NCI-H1417 treated with DMSO at 0.1 percent for 48 hours (cell line): Measurements from ENCODE around the gene CLCN1.
"Not testable (repeated sequence)": the region's sequence is repeated elsewhere in the genome, so short reads cannot be mapped to it uniquely, and the experiment has no call there.

Source experiments
- DNase-seq: peaks from one replicate; lab custom pipeline; 2025; lab: John Stamatoyannopoulos, UW

The CLCN1 gene

GRCh38 chr7:143384661-143385631 lies 69.0 kb downstream of the CLCN1 start:
- no peak for DNase-seq

DNA sequence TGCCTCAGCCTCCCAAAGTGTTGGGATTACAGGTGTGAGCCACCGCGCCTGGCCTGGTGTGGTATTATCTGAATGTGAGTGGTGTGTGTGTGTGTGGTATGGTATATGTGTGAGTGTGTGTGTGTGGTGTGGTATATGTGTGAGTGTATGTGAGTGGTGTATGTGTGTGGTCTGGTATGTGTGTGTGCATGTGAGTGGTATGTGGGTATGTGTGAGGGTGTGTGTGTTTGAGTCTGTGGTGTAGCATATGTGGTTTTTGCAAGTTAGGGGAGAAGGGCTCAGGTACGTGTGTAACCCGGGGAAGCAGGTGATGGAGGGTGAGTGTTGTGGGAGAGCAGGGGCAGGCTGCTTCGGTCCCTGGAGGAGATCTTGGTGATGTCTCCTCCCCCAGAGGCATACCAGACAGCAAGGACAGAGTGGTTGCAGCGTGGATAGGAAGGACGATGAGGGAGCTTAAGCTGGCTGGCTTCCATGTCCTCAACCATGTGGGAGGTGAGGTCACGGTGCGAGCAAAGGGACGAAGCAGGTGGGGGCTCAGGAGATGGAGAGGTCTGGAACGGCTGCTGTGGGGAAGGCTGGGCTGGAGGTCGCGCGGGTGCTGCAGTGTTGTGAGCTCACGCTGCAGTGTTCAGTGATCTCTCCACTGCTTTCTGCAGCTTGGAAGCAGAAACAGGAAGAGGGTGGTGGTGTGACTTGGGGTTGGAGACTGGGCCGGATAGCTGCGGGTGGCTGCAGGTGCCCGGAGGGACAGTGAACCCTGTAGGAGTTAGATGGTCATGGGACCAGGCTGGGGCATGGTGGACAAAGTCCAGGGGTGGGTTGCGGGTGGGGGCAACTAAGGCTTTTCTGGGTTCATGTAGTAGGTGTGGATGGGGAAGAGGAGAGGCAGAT lies 70.2 kb downstream of the CLCN1 start:
- DNase-seq, result no peak

- no peak for DNase-seq
These were observed 71.5 kb downstream of the CLCN1 start for GRCh38 chr7:143387156-143387975.

GRCh38 chr7:143388051-143388450 lies 72.1 kb downstream of the CLCN1 start:
- DNase-seq, result no peak

- no peak for DNase-seq
These were observed 72.7 kb downstream of the CLCN1 start for GRCh38 chr7:143388491-143389101.

GRCh38 chr7:143389316-143390103 lies 73.6 kb downstream of the CLCN1 start:
- no peak for DNase-seq

DNA sequence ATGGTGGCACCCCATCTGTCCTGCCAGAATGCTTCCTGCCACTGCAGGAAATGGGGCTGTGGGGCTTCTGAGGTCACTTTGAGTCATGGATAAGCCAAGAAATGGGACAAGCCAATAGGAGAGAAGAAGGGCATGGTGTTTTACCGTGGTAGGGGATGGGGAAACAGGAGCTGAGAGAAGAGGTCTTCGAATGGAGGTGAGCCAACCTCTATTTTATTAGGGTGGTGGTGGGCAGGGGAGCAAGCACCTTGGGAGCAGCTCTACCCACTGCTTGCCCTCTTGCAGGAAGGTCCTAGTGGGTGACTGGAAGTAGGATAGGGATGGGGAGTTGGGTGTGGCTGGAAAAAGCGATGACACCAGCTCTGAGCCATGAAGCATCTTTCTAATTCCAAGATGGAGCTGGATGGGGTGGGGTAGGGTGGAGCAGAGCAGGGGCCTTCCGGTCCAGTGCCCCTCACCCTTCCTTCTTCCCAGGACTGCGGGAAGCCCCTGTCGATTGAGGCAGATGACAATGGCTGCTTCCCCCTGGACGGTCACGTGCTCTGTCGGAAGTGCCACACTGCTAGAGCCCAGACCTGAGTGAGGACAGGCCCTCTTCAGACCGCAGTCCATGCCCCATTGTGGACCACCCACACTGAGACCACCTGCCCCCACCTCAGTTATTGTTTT lies 74.3 kb downstream of the CLCN1 start:
- DNase-seq, result no peak

DNA sequence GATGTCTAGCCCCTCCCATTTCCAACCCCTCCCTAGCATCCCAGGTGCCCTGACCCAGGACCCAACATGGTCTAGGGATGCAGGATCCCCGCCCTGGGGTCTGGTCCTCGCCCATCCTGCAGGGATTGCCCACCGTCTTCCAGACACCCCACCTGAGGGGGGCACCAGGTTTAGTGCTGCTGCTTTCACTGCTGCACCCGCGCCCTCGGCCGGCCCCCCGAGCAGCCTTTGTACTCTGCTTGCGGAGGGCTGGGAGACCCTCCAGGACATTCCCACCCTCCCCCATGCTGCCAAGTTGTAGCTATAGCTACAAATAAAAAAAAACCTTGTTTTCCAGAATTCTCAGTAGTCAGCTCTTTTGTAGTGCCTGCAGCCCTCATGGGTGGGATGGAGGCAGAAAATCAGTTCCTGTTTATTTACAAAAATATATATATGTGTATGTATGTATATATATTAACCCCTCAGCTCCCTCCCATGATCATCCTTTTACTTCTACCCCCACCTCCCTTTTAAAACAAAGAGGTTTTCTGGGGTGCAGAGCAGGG lies 74.9 kb downstream of the CLCN1 start:
- no peak for DNase-seq

- DNase-seq, result no peak
These were observed 75.8 kb downstream of the CLCN1 start for GRCh38 chr7:143391462-143392404.

DNA sequence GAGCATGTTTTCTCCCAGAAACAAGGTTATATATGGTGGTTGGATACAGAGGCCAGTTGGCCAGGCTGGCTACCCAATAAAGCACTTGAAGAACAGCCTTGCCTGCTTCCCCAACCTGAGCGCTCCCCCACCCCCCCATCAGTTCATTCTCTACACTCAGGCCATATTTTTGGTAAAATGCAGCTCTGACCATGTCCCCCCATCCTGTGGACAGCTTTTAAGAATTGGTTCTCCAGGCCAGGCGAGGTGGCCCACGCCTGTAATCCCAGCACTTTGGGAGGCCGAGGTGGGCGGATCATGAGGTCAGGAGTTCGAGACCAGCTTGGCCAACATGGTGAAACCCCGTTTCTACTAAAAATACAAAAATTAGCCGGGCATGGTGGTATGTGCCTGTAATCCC lies 76.5 kb downstream of the CLCN1 start:
- DNase-seq, result not testable (repeated sequence)

GRCh38 chr7:143392875-143393266 lies 77.0 kb downstream of the CLCN1 start:
- no peak for DNase-seq

GRCh38 chr7:143393267-143394041 lies 77.5 kb downstream of the CLCN1 start:
- no peak for DNase-seq

DNA sequence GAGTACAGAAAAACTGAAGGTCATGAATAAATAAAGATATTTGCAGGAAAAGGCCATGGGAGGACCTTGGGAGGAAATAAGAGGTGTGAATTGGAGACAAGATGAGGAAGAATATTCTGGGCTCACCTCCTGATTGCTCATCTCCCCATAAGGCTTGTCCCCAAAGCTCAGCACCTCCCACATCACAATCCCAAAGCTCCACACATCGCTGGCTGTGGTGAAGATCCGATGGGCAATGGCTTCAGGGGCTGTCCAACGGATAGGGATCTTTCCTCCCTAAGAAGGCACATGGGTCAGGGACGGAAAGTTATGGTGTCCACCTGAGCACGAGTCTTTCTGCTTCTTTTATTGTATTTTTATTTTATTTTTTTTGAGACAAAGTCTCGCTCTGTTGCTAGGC lies 78.2 kb downstream of the CLCN1 start:
- no peak for DNase-seq

- no peak for DNase-seq
These were observed 78.9 kb downstream of the CLCN1 start for GRCh38 chr7:143394777-143395176.

DNA sequence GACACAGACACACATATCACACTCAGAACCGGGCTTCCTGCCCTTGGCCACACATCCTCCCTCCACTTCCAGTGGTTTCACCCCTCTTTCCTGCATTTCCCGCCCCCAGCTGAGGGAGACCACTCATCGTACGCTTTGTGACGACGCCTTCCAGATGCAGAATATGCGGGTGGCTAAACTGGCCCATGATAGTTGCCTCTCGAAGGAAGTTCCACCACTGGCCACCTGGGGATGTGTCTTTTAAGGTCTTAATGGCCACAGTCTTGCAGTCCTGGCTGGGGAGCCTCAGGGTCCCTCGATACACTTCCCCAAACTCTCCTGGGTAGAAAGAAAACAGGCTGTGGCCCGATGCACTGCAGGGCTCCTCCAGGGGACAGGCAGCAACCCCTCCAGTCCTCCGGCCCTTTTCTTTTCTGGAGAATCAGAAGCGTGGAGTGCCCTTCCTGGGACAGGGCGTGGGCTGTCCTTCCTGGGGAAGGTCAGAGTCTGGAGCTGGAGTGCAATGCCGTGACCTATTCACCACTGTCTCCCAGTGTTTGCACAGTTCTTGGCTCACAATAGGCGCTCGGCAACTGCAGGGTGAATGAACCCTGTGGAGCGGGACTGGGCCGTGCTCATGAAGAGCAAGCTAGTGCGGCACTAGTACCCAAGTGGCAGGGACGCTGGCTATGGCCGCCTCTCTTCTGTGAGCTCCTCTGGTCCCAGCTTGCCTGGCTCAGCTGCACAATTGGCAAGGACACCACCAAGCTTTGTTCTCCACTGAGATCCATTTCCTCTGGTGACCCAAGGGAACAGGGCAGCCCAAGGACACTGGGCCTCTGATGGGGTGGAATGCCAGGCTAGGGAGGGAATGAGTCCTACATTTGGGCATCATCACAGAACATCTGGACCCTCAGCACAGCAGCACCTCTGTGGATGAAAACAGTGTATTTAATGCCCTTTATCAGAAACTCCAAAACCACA lies 79.6 kb downstream of the CLCN1 start:
- DNase-seq, result no peak

GRCh38 chr7:143396182-143396581 lies 80.3 kb downstream of the CLCN1 start:
- no peak for DNase-seq
